Activated CD4-positive, alpha-beta T cell treated with anti-CD3 and anti-CD28 coated beads, Interleukin-2, amount 10 ng/mL, durations not matched to agents 24 days and 14 days (primary cell): ENCODE data around the gene MRPL58. TPM values are rescaled to one million over a fixed set of nuclear protein-coding genes. Genes with fewer than 3 reads are reported as not detected.

Experiments
- DNase-seq: peaks from one replicate; pipeline ENCODE4 v3.0.0; 2022
- H3K27ac Mint-ChIP-seq: one replicate; pipeline ENCODE4 v1.8.0; 2022; ENCODE audit warnings: mild to moderate bottlenecking, mixed read lengths
- H3K27me3 Mint-ChIP-seq: one replicate; pipeline ENCODE4 v1.8.0; 2022; ENCODE audit warnings: mixed read lengths
- H3K36me3 Mint-ChIP-seq: one replicate; pipeline ENCODE4 v1.8.0; 2022; ENCODE audit warnings: low read depth, mild to moderate bottlenecking, mixed read lengths
- H3K4me1 Mint-ChIP-seq: one replicate; pipeline ENCODE4 v1.8.0; 2021; ENCODE audit warnings: mixed read lengths
- H3K4me3 Mint-ChIP-seq: one replicate; pipeline ENCODE4 v1.8.0; 2022; ENCODE audit warnings: mild to moderate bottlenecking, moderate library complexity, mixed read lengths
- H3K9me3 Mint-ChIP-seq: one replicate; pipeline ENCODE4 v1.8.0; 2021; ENCODE audit warnings: mixed read lengths
- intact Hi-C: fragments of 100-400 bp; cut with micrococcal nuclease; formaldehyde crosslinking; loops from one replicate; pipeline ENCODE4 v1.15.1; 2023
- total RNA-seq: library from RNA; stranded (reverse); gene quantifications from 2 replicates; pipeline ENCODE4 v1.2.3, GENCODE V29; 2022

The MRPL58 gene
- total RNA-seq, 1 donor from 2014 or later = 73.3 TPM

- Mint-ChIP-seq H3K9me3 (no peaks in the 10 kb centered on the region), H3K27ac (peak overlapping the region; percentile 65), H3K27me3 (no peaks in the 10 kb centered on the region), H3K4me1 (peaks cover 9% of the 10 kb centered on the region), H3K36me3 (peaks cover 44% of the 10 kb centered on the region), H3K4me3 (no peak overlapping the region)
- DNase-seq = no peak
- intact Hi-C loops = no loop called here
These were observed 47.2 kb downstream of the MRPL58 start for GRCh38 chr17:75059369-75060345.

- no peak overlapping the region for H3K4me3 Mint-ChIP-seq
- H3K36me3 Mint-ChIP-seq = peaks cover 45% of the 10 kb centered on the region
- no peaks in the 10 kb centered on the region for H3K9me3 Mint-ChIP-seq
- H3K27me3 Mint-ChIP-seq = no peaks in the 10 kb centered on the region
- intact Hi-C loops = no loop called here
- no peak for DNase-seq
- peaks cover 16% of the 10 kb centered on the region for H3K4me1 Mint-ChIP-seq
- H3K27ac Mint-ChIP-seq = no peak overlapping the region
These were observed 48.1 kb downstream of the MRPL58 start for GRCh38 chr17:75060434-75061054.

GRCh38 chr17:75061055-75061438 lies 48.6 kb downstream of the MRPL58 start:
- peaks cover 43% of the 10 kb centered on the region for H3K36me3 Mint-ChIP-seq
- H3K9me3 Mint-ChIP-seq = no peaks in the 10 kb centered on the region
- H3K27me3 Mint-ChIP-seq = no peaks in the 10 kb centered on the region
- peaks cover 19% of the 10 kb centered on the region for H3K4me1 Mint-ChIP-seq
- intact Hi-C loops = no loop called here
- no peak for DNase-seq
- H3K27ac Mint-ChIP-seq = no peak overlapping the region
- H3K4me3 Mint-ChIP-seq = no peak overlapping the region

- H3K36me3 Mint-ChIP-seq = peaks cover 38% of the 10 kb centered on the region
- H3K27ac Mint-ChIP-seq = no peak overlapping the region
- no peak overlapping the region for H3K4me3 Mint-ChIP-seq
- intact Hi-C loops = no loop called here
- H3K9me3 Mint-ChIP-seq = no peaks in the 10 kb centered on the region
- H3K27me3 Mint-ChIP-seq = no peaks in the 10 kb centered on the region
- DNase-seq = no peak
- peaks cover 19% of the 10 kb centered on the region for H3K4me1 Mint-ChIP-seq
These were observed 49.1 kb downstream of the MRPL58 start for GRCh38 chr17:75061618-75062017.

- Mint-ChIP-seq H3K27me3 (no peaks in the 10 kb centered on the region), H3K9me3 (no peaks in the 10 kb centered on the region), H3K36me3 (peaks cover 37% of the 10 kb centered on the region), H3K4me1 (peaks cover 25% of the 10 kb centered on the region), H3K4me3 (no peak overlapping the region), H3K27ac (no peak overlapping the region)
- DNase-seq = no peak
- intact Hi-C loops = no loop called here
These were observed 50.7 kb downstream of the MRPL58 start for GRCh38 chr17:75063201-75063600.

GRCh38 chr17:75063626-75064025 lies 51.2 kb downstream of the MRPL58 start:
- intact Hi-C loops = no loop called here
- Mint-ChIP-seq H3K4me1 (peaks cover 26% of the 10 kb centered on the region), H3K27ac (no peak overlapping the region), H3K4me3 (no peak overlapping the region), H3K36me3 (peaks cover 37% of the 10 kb centered on the region), H3K27me3 (no peaks in the 10 kb centered on the region), H3K9me3 (no peaks in the 10 kb centered on the region)
- no peak for DNase-seq

GRCh38 chr17:75064040-75064439 lies 51.6 kb downstream of the MRPL58 start:
- no peak for DNase-seq
- no peak overlapping the region for H3K27ac Mint-ChIP-seq
- intact Hi-C loops = no loop called here
- H3K36me3 Mint-ChIP-seq = peaks cover 37% of the 10 kb centered on the region
- no peaks in the 10 kb centered on the region for H3K9me3 Mint-ChIP-seq
- H3K4me1 Mint-ChIP-seq = peaks cover 29% of the 10 kb centered on the region
- no peak overlapping the region for H3K4me3 Mint-ChIP-seq
- no peaks in the 10 kb centered on the region for H3K27me3 Mint-ChIP-seq

- no peak overlapping the region for H3K4me3 Mint-ChIP-seq
- no peaks in the 10 kb centered on the region for H3K9me3 Mint-ChIP-seq
- peaks cover 37% of the 10 kb centered on the region for H3K36me3 Mint-ChIP-seq
- H3K27ac Mint-ChIP-seq = no peak overlapping the region
- no peak for DNase-seq
- intact Hi-C loops = no loop called here
- no peaks in the 10 kb centered on the region for H3K27me3 Mint-ChIP-seq
- H3K4me1 Mint-ChIP-seq = peaks cover 29% of the 10 kb centered on the region
These were observed 52.0 kb downstream of the MRPL58 start for GRCh38 chr17:75064460-75064859.

GRCh38 chr17:75064867-75065561 lies 52.5 kb downstream of the MRPL58 start:
- peaks cover 28% of the 10 kb centered on the region for H3K4me1 Mint-ChIP-seq
- no peak for DNase-seq
- intact Hi-C loops = loop anchor here (5.0 kb wide), 1 partner anchor 142 kb away; the partner anchor contains the start of gene NUP85

GRCh38 chr17:75065562-75066151 lies 53.2 kb downstream of the MRPL58 start:
- H3K4me1 Mint-ChIP-seq = peaks cover 28% of the 10 kb centered on the region
- peak overlapping the region; percentile 62 for H3K27ac Mint-ChIP-seq
- no peaks in the 10 kb centered on the region for H3K27me3 Mint-ChIP-seq
- intact Hi-C loops = loop anchor here (5.0 kb wide), 1 partner anchor 142 kb away; the partner anchor contains the start of gene NUP85
- peaks cover 29% of the 10 kb centered on the region for H3K36me3 Mint-ChIP-seq
- no peaks in the 10 kb centered on the region for H3K9me3 Mint-ChIP-seq
- peak; percentile 65 for DNase-seq
- H3K4me3 Mint-ChIP-seq = peak overlapping the region; percentile 28

More at GRCh38 chr17:75064867-75065561, 52.5 kb downstream of the MRPL58 start:
- H3K27ac Mint-ChIP-seq = peak overlapping the region; percentile 62
- H3K4me3 Mint-ChIP-seq = no peak overlapping the region
- no peaks in the 10 kb centered on the region for H3K27me3 Mint-ChIP-seq
- peaks cover 33% of the 10 kb centered on the region for H3K36me3 Mint-ChIP-seq
- no peaks in the 10 kb centered on the region for H3K9me3 Mint-ChIP-seq

GRCh38 chr17:75067856-75068255 lies 55.4 kb downstream of the MRPL58 start:
- Mint-ChIP-seq H3K4me3 (peak overlapping the region; percentile 63), H3K4me1 (peaks cover 28% of the 10 kb centered on the region), H3K27ac (peak overlapping the region; percentile 90), H3K36me3 (peaks cover 18% of the 10 kb centered on the region), H3K27me3 (no peaks in the 10 kb centered on the region), H3K9me3 (no peaks in the 10 kb centered on the region)
- peak; percentile 82 for DNase-seq
- intact Hi-C loops = loop anchor here (5.0 kb wide), 1 partner anchor 139 kb away; the partner anchor contains the start of gene NUP85

- H3K36me3 Mint-ChIP-seq = peaks cover 10% of the 10 kb centered on the region
- H3K4me1 Mint-ChIP-seq = peaks cover 28% of the 10 kb centered on the region
- no peaks in the 10 kb centered on the region for H3K27me3 Mint-ChIP-seq
- H3K9me3 Mint-ChIP-seq = no peaks in the 10 kb centered on the region
- H3K4me3 Mint-ChIP-seq = no peak overlapping the region
- intact Hi-C loops = loop anchor here (5.0 kb wide), 1 partner anchor 139 kb away; the partner anchor contains the start of gene NUP85
- H3K27ac Mint-ChIP-seq = peak overlapping the region; percentile 58
- no peak for DNase-seq
These were observed 56.3 kb downstream of the MRPL58 start for GRCh38 chr17:75068750-75069149.

- no peak overlapping the region for H3K27ac Mint-ChIP-seq
- no peaks in the 10 kb centered on the region for H3K9me3 Mint-ChIP-seq
- intact Hi-C loops = loop anchor here (5.0 kb wide), 1 partner anchor 138 kb away; the partner anchor contains the start of gene NUP85
- no peak for DNase-seq
- H3K36me3 Mint-ChIP-seq = peaks cover under 1% of the 10 kb centered on the region
- no peak overlapping the region for H3K4me3 Mint-ChIP-seq
- H3K4me1 Mint-ChIP-seq = peaks cover 28% of the 10 kb centered on the region
- no peaks in the 10 kb centered on the region for H3K27me3 Mint-ChIP-seq
These were observed 57.3 kb downstream of the MRPL58 start for GRCh38 chr17:75069783-75070182.
